ENCODE measurements around the gene LNP1. TPM values are rescaled to one million over a fixed set of nuclear protein-coding genes. Genes with fewer than 3 reads are reported as not detected.

Gene LNP1
- total and polyA plus RNA-seq, 10 of the 15 experiments (the other 5 are each of a cell fraction or from before 2014, with no cell fraction given): 2.1 to 4.2 (median 2.7) TPM

- TF ChIP-seq ETV6 (conservative IDR thresholded peaks at IDR 0.05 in 1 of 2, IDR thresholded peaks at IDR 0.05 in 1 of 2; ENCODE audit: borderline replicate concordance in 1 of 2, low read depth in 1 of 2): no peak
These were observed 98.3 kb downstream of the LNP1 start (continued) for GRCh38 chr3:100499651-100500050.

- ChIA-PET RAD21 (ENCODE audit: unreplicated experiment) (interaction anchor here (1.1 to 1.2 kb wide), 2 partner anchors 37 to 40 kb away, joined by 3 read pairs; no protein-coding TSS in a partner anchor), SMC1A (ENCODE audit: uncharacterized antibody, unreplicated experiment) (no interaction called here), CTCF (interaction anchor here (1.5 to 1.6 kb wide), 2 partner anchors 26 to 37 kb away, joined by 3 to 4 read pairs; no protein-coding TSS in a partner anchor), POLR2A (interaction anchor here (0.8 kb wide), 1 partner anchor 33 kb away, joined by 3 read pairs; no protein-coding TSS in a partner anchor)
- intact Hi-C loops (cut with micrococcal nuclease; ENCODE audit: unreplicated experiment): no loop called here
- Histone ChIP-seq H3K4me2 (ENCODE audit: control insufficient read depth, insufficient read depth) (no peak overlapping the region), H3K4me1 (ENCODE audit: control insufficient read depth, insufficient read depth, low read length) (peaks cover 15% of the 10 kb centered on the region), H3K4me3 (no peak overlapping the region), H3K9ac (ENCODE audit: control insufficient read depth, insufficient read depth, low read length) (no peak overlapping the region), H3K36me3 (ENCODE audit: control insufficient read depth in 2 of 2, insufficient read depth in 2 of 2, low read length in 1 of 2) (no peaks in the 10 kb centered on the region), H3K79me2 (ENCODE audit: control insufficient read depth, insufficient read depth, low read length) (no peaks in the 10 kb centered on the region), H2AFZ (ENCODE audit: control insufficient read depth, low read depth, low read length) (no peak overlapping the region), H3K27ac (ENCODE audit: control insufficient read depth, insufficient read depth) (no peak overlapping the region), H4K20me1 (ENCODE audit: control insufficient read depth, insufficient read depth) (no peaks in the 10 kb centered on the region), H3K9me3 (replicated peaks; ENCODE audit: control insufficient read depth, insufficient read depth, low read length) (peaks cover 3% of the 10 kb centered on the region; the same call in 2 of the 3 replicates), H3K27me3 (replicated peaks in 1 of 2; ENCODE audit: control insufficient read depth in 2 of 2, insufficient read depth in 2 of 2, low read length in 1 of 2) (no peaks in the 10 kb centered on the region)
- no peak for ATAC-seq
- DNase-seq (ENCODE audit: low read depth, low spot score): no peak
- BruUV-seq (replicated peaks): no TSS peak
- 73% methylated on average over 8 of the region's 8 CpGs for WGBS (ENCODE audit: insufficient coverage, insufficient replicate concordance, low lambda C conversion rate, missing lambda C conversion rate)
- in situ Hi-C loops (cut with MboI): no loop called here
- TF ChIP-seq SP1 (IDR thresholded peaks at IDR 0.05; ENCODE audit: low read depth, low read length): no peak
- TF ChIP-seq RAD51 (IDR thresholded peaks at IDR 0.05): no peak
- TF ChIP-seq DPF2 (IDR thresholded peaks at IDR 0.05): no peak
- no peak for TF ChIP-seq ZSCAN29 (IDR thresholded peaks at IDR 0.05)
- TF ChIP-seq LARP7 (IDR thresholded peaks at IDR 0.05): no peak
- TF ChIP-seq CHD1 (IDR thresholded peaks at IDR 0.05; ENCODE audit: low read depth, low read length): no peak
- TF ChIP-seq ZBTB11 (CRISPR knock-in tag; IDR thresholded peaks at IDR 0.05): no peak
- TF ChIP-seq NR2C2 (IDR thresholded peaks at IDR 0.05; ENCODE audit: borderline replicate concordance, control insufficient read depth, insufficient read length, low read depth): no peak
- no peak for TF ChIP-seq MEF2B (IDR thresholded peaks at IDR 0.05; ENCODE audit: partially characterized antibody, poor library complexity, severe bottlenecking)
- no peak for TF ChIP-seq BMI1 (IDR thresholded peaks at IDR 0.05; ENCODE audit: borderline replicate concordance)
- no peak for FAIRE-seq
These were observed 99.1 kb downstream of the LNP1 start for GRCh38 chr3:100500320-100500880.
